H1 (cell line): ENCODE results near the gene ANKLE1. TPM values are rescaled to one million over a fixed set of nuclear protein-coding genes. Genes with fewer than 3 reads are reported as not detected.

Experiments used
- FOSL1 ChIP-seq: IDR thresholded peaks from 2 replicates; pipeline ENCODE4 v1.6.1; 2011; ENCODE audit warnings: mild to moderate bottlenecking, low read depth, low read length, moderate library complexity; ENCODE audit not compliant: insufficient read depth
- RXRA ChIP-seq: IDR thresholded peaks from 2 replicates; pipeline ENCODE4 v1.6.1; 2011; ENCODE audit warnings: low read depth, mild to moderate bottlenecking, low read length, moderate library complexity; ENCODE audit not compliant: insufficient read depth
- SAP30 ChIP-seq: fragments of 300-600 bp; sonication (generic); IDR thresholded peaks from 2 replicates; pipeline ENCODE4 v1.7.1; 2012; ENCODE audit warnings: low read length, moderate library complexity, mild to moderate bottlenecking, inconsistent platforms; ENCODE audit not compliant: insufficient read depth, insufficient replicate concordance
- SIN3A ChIP-seq, 2 experiments: IDR thresholded peaks in 1 of 2; conservative IDR thresholded peaks in 1 of 2; 2 replicates each; pipeline ENCODE4 v1.6.1; 2011 to 2012; ENCODE audit warnings: low read length in 2 of 2, improper control_type of control experiment in 1 of 2, low read depth in 1 of 2, mild to moderate bottlenecking in 1 of 2
- SP4 ChIP-seq: IDR thresholded peaks from 2 replicates; pipeline ENCODE4 v1.6.1; 2012; ENCODE audit warnings: low read length, inconsistent platforms
- polyA plus RNA-seq, 7 experiments: library from polyadenylated mRNA; depleted of rRNA in 3 of 7; stranded (reverse) in 5 of 7; unstranded in 2 of 7; fragments of >200 nt in 5 of 7; fragments of 200-250 nt in 2 of 7; gene quantifications; 1 replicate in 5 of 7; 2 replicates in 1 of 7; 4 replicates in 1 of 7; pipeline versions ENCODE4 v1.2.1 to v1.2.3, GENCODE V29; 2011 to 2013; ENCODE audit warnings: missing spikeins in 2 of 7, mixed read lengths in 2 of 7
- total RNA-seq: library from RNA; stranded (reverse); fragmentation: NEBNext Ultra II Directional; extraction: Animal tissue kit (Norgen Biotek cat#: 25700); gene quantifications from 2 replicates; pipeline ENCODE4 v1.2.1, GENCODE V29; 2021
- TF ChIP-seq, protein P1 (sequence below): IDR thresholded peaks from 2 replicates; pipeline ENCODE4 v1.6.1; 2012; ENCODE audit warnings: inconsistent platforms

The ANKLE1 gene
- total and polyA plus RNA-seq, 2 of the 8 experiments (the other 6 are each of a cell fraction or from before 2014, with no cell fraction given), result 6.1 to 9.6 TPM

DNA sequence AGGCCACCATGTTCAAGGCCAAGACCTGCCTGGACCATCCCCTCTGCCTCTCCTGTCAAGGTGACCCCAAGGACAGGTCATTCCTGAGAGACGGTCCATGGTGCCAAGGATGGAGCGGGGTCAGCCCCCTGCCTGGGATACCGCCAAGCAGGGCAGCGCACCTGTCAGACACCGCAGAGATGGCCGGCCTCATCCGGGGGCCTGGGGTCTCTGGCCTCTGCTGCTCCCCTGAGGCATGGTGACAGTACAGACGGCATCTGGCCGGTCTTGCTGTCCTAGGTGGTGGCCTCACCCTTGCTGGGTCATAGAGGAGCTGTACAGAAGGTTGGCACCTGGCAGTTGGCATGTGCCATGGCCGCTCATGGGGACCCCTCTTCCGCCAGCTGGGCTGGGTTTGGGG, 38.7 kb downstream of the ANKLE1 start (continued):
- TF ChIP-seq FOSL1, result no peak
- TF ChIP-seq SP4, result no peak
- no peak for TF ChIP-seq SAP30
- TF ChIP-seq SIN3A (conservative IDR thresholded peaks at IDR 0.05 in 1 of 2, IDR thresholded peaks at IDR 0.05 in 1 of 2; ENCODE audit: low read depth in 1 of 2, low read length in 2 of 2), result no peak
- TF ChIP-seq RXRA, result no peak
- TF ChIP-seq, protein P1, sequence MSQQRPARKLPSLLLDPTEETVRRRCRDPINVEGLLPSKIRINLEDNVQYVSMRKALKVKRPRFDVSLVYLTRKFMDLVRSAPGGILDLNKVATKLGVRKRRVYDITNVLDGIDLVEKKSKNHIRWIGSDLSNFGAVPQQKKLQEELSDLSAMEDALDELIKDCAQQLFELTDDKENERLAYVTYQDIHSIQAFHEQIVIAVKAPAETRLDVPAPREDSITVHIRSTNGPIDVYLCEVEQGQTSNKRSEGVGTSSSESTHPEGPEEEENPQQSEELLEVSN, result no peak
